ENCODE measurements around the gene PRRT3.
"Not testable (repeated sequence)": the region's sequence is repeated elsewhere in the genome, so short reads cannot be mapped to it uniquely, and the experiment has no call there.

PRRT3 gene

DNA sequence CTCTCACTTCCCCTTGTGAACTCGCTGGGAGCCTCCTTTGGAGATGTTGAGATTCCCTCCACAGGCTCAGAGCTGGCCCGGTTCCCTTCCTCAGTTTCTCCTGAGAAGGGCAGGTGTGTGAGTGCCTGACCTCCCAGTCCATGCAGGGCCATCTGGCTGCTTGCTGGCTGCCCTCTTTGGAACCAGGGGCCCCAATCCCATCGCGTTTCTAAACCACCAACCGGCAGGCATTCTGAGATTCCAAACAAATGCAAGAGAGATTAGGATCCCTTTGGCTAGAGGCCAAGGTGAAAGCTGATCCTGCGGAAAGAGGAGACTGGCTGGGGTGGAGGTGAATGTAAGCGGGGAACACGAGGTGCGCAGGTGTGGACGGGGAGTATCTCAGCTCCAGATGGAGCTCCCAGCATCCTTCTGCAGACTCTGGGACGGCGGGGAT lies 2.9 kb upstream of the PRRT3 start:
- Mint-ChIP-seq H3K9me3 (no peaks in the 10 kb centered on the region), H3K4me1 (peaks cover 15% of the 10 kb centered on the region), H3K4me3 (no peak overlapping the region), H3K27me3 (no peaks in the 10 kb centered on the region), H3K27ac (no peak overlapping the region), H3K36me3 (no peaks in the 10 kb centered on the region)

- H3K36me3 Mint-ChIP-seq, result no peaks in the 10 kb centered on the region
- H3K4me3 Mint-ChIP-seq, result peak overlapping the region; percentile 89
- H3K9me3 Mint-ChIP-seq, result no peaks in the 10 kb centered on the region
- no peak overlapping the region for H3K27ac Mint-ChIP-seq
- no peaks in the 10 kb centered on the region for H3K27me3 Mint-ChIP-seq
- H3K4me1 Mint-ChIP-seq, result peaks cover 15% of the 10 kb centered on the region
Measured at GRCh38 chr3:9951598-9951961, 628 bp downstream of the PRRT3 start.

DNA sequence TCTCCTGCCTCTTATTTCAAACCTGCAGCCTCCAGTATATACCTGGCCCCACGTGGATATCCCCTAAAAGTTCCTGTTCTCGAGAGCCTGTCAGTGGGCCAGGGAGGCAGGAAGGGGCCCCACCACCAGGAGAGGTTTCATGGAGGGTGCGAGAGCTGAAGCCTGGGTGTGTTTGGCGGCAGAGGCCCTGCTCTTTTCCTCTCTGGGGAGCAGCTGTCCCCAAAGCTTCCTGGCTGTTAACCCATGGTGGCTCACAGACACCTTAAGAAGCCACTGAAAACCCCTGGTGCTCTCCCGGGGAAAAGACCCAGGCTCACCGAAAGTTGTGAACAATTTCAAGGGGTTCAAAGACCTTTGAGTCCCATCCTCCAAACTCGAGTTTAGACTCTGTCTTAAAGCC lies 1.1 kb downstream of the PRRT3 start:
- H3K4me1 Mint-ChIP-seq, result peaks cover 15% of the 10 kb centered on the region
- H3K36me3 Mint-ChIP-seq, result no peaks in the 10 kb centered on the region
- no peak overlapping the region for H3K27ac Mint-ChIP-seq
- H3K4me3 Mint-ChIP-seq, result peak overlapping the region; percentile 89
- H3K27me3 Mint-ChIP-seq, result no peaks in the 10 kb centered on the region
- no peaks in the 10 kb centered on the region for H3K9me3 Mint-ChIP-seq

- Mint-ChIP-seq H3K27me3 (no peaks in the 10 kb centered on the region), H3K36me3 (no peaks in the 10 kb centered on the region), H3K9me3 (no peaks in the 10 kb centered on the region), H3K4me3 (no peak overlapping the region), H3K27ac (peak overlapping the region; percentile 41), H3K4me1 (peaks cover 19% of the 10 kb centered on the region)
Measured at GRCh38 chr3:9949626-9950025, 2.6 kb downstream of the PRRT3 start.

GRCh38 chr3:9949115-9949514 lies 3.1 kb downstream of the PRRT3 start:
- Mint-ChIP-seq H3K36me3 (no peaks in the 10 kb centered on the region), H3K27me3 (no peaks in the 10 kb centered on the region), H3K9me3 (no peaks in the 10 kb centered on the region), H3K4me3 (no peak overlapping the region), H3K27ac (no peak overlapping the region), H3K4me1 (peaks cover 19% of the 10 kb centered on the region)

- no peaks in the 10 kb centered on the region for H3K27me3 Mint-ChIP-seq
- H3K36me3 Mint-ChIP-seq, result no peaks in the 10 kb centered on the region
- peaks cover 19% of the 10 kb centered on the region for H3K4me1 Mint-ChIP-seq
- no peaks in the 10 kb centered on the region for H3K9me3 Mint-ChIP-seq
- no peak overlapping the region for H3K4me3 Mint-ChIP-seq
- no peak overlapping the region for H3K27ac Mint-ChIP-seq
Measured at GRCh38 chr3:9948586-9948985, 3.6 kb downstream of the PRRT3 start.

DNA sequence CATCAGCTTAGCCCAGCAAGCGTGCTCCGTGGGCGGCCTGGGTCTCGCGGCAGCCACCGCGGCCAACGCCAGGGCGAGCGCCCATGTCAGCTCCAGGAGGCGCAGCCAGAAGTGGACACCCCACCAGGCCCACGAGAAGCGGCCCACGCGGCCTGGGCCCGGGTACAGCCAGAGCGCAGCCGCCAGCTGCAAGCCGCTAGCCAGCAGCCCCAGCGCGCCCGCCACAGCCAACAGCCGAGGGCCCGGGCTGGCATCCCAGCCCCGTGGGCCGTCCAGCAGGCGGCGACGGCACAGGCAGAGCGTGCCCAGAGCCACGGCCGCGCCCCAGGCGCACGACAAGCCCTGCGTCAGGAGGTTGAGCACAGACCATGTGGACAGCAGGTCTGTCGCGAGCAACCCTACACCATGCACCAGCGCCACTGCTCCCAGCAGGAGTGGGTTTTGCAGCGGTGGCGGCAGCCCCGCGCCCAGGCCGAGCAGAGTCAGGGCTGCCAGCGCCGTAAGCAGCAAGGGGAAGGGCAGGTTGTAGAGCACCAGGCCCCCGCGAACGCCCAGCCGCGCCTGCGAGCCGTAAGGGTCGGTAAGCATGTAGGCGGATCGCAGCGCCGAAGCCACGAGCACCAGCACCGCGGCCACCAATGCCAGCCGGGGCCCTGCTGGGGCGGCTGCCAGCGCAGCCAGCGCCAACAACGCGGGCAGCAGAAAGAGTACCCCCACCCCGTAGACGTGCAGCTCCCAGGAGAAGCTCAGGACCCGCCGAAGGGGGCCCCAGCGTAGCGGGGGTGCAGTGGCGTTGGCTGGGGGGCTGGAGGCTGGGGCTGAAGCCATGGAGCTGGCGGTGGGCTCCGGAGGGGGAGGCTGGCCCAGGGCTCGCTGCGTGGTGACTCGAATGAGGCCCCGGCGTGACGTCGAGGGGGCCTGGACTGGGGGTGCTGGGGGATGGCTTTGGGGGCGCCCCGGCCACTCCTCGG lies 4.9 kb downstream of the PRRT3 start:
- H3K4me3 Mint-ChIP-seq, result no peak overlapping the region
- H3K36me3 Mint-ChIP-seq, result peaks cover 3% of the 10 kb centered on the region
- H3K27ac Mint-ChIP-seq, result no peak overlapping the region
- H3K4me1 Mint-ChIP-seq, result peaks cover 18% of the 10 kb centered on the region
- H3K9me3 Mint-ChIP-seq, result no peaks in the 10 kb centered on the region
- H3K27me3 Mint-ChIP-seq, result no peaks in the 10 kb centered on the region

GRCh38 chr3:9946112-9947024 lies 5.8 kb downstream of the PRRT3 start:
- H3K27me3 Mint-ChIP-seq, result no peaks in the 10 kb centered on the region

GRCh38 chr3:9945358-9945757 lies 6.8 kb downstream of the PRRT3 start:
- Mint-ChIP-seq H3K27ac (peak overlapping the region; percentile 8), H3K4me1 (peaks cover 4% of the 10 kb centered on the region), H3K27me3 (no peaks in the 10 kb centered on the region), H3K36me3 (peaks cover 5% of the 10 kb centered on the region), H3K9me3 (no peaks in the 10 kb centered on the region), H3K4me3 (peak overlapping the region; percentile 43)

More at GRCh38 chr3:9946112-9947024, 5.8 kb downstream of the PRRT3 start:
- Mint-ChIP-seq H3K36me3 (peaks cover 3% of the 10 kb centered on the region), H3K4me3 (peak overlapping the region; percentile 87), H3K4me1 (peaks cover 12% of the 10 kb centered on the region), H3K27ac (peak overlapping the region; percentile 74), H3K9me3 (no peaks in the 10 kb centered on the region)

DNA sequence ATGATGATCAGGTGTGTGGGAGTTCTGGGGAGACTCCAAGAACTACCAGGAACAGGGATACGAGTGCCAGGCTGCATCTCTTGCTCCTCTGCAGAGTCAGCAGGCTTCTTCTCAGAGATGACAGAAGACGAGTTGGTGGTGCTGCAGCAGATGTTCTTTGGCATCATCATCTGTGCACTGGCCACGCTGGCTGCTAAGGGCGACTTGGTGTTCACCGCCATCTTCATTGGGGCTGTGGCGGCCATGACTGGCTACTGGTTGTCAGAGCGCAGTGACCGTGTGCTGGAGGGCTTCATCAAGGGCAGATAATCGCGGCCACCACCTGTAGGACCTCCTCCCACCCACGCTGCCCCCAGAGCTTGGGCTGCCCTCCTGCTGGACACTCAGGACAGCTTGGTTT lies 7.9 kb downstream of the PRRT3 start:
- Mint-ChIP-seq H3K27ac (no peak overlapping the region), H3K4me3 (no peak overlapping the region), H3K36me3 (peaks cover 5% of the 10 kb centered on the region), H3K27me3 (no peaks in the 10 kb centered on the region), H3K4me1 (peaks cover 4% of the 10 kb centered on the region), H3K9me3 (no peaks in the 10 kb centered on the region)

DNA sequence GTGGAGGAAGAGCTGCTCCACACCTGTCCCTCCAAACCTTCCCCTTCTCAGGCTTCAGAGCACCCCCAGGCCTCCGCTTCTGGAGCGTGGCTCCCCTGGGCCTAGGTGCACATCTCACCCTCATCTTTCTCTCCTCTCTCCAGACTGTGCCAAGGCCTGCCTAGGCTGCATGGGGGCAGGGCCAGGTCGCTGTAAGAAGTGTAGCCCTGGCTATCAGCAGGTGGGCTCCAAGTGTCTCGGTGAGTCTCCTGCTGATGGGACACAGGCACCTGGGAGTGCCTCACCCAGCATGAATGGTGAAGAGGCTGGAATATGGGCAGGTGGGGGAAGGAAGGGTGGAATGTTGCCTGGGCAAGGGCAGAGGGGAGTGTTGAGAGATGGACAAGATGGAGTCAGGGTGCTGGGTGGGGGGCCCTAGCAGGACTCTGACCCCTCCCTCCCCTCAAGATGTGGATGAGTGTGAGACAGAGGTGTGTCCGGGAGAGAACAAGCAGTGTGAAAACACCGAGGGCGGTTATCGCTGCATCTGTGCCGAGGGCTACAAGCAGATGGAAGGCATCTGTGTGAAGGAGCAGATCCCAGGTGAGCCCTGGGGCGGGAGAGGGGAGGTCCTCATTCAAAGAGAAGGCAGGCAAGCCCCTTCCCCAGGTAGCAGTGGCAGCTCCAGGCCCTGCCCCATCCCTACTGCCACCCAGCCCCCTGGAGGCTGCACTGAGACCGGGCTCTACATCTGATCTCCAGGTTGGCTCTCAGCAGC lies 9.1 kb downstream of the PRRT3 start:
- Mint-ChIP-seq H3K27ac (no peak overlapping the region), H3K4me3 (no peak overlapping the region), H3K4me1 (peaks cover 4% of the 10 kb centered on the region), H3K36me3 (peaks cover 5% of the 10 kb centered on the region), H3K27me3 (no peaks in the 10 kb centered on the region), H3K9me3 (no peaks in the 10 kb centered on the region)

DNA sequence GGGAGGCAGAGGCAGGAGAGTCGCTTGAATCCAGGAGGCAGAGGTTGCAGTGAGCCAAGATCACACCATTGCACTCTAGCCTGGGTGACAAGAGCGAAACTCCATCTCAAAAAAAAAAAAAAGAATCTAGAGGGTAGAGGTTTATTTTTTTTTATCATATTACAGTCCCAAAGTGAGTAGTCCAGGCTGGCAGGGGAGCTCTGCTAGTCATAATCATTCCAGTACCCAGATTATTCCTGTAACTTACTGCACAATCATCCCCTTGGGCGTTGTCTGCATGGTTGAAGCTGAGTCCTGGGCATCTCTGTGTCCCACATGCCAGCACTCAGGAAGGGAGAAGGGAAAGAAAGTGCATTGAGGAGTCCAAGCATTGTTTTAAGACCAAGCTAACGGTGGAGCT lies 10.0 kb downstream of the PRRT3 start:
- Mint-ChIP-seq H3K4me3 (no peak overlapping the region), H3K9me3 (no peaks in the 10 kb centered on the region), H3K36me3 (peaks cover 5% of the 10 kb centered on the region), H3K27me3 (no peaks in the 10 kb centered on the region), H3K27ac (no peak overlapping the region), H3K4me1 (peaks cover 4% of the 10 kb centered on the region)

DNA sequence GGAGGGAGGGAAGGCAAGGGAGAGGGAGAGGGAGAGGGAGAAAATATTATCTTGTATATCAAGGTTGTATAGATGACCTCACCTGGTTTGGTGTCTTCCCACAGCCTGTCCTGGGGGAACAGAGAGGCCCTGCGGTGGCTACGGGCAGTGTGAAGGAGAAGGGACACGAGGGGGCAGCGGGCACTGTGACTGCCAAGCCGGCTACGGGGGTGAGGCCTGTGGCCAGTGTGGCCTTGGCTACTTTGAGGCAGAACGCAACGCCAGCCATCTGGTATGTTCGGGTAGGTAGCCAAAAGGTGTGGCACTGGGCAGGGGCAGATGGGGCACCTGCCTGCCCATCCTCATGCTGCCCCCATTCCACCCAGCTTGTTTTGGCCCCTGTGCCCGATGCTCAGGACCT lies 11.5 kb downstream of the PRRT3 start:
- Mint-ChIP-seq H3K27ac (no peak overlapping the region), H3K36me3 (peaks cover 6% of the 10 kb centered on the region), H3K4me3 (no peak overlapping the region), H3K9me3 (no peaks in the 10 kb centered on the region), H3K4me1 (peaks cover 14% of the 10 kb centered on the region), H3K27me3 (no peaks in the 10 kb centered on the region)

- H3K27ac Mint-ChIP-seq, H3K9me3 Mint-ChIP-seq, H3K4me3 Mint-ChIP-seq, H3K27me3 Mint-ChIP-seq: not testable (repeated sequence)
- Mint-ChIP-seq H3K36me3 (peaks cover 12% of the 10 kb centered on the region), H3K4me1 (peaks cover 18% of the 10 kb centered on the region)
Measured at GRCh38 chr3:9939906-9940305, 12.3 kb downstream of the PRRT3 start.

- H3K4me3 Mint-ChIP-seq, result no peak overlapping the region
- peaks cover 27% of the 10 kb centered on the region for H3K4me1 Mint-ChIP-seq
- no peaks in the 10 kb centered on the region for H3K9me3 Mint-ChIP-seq
- H3K27me3 Mint-ChIP-seq, result no peaks in the 10 kb centered on the region
- peaks cover 13% of the 10 kb centered on the region for H3K36me3 Mint-ChIP-seq
- H3K27ac Mint-ChIP-seq, result no peak overlapping the region
Measured at GRCh38 chr3:9938966-9939365, 13.2 kb downstream of the PRRT3 start.

Measured in activated naive CD4-positive, alpha-beta T cell treated with anti-CD3 and anti-CD28 coated beads, Interleukin-2, amount 50 U/mL, for 24 hours (primary cell).